GM19239 (cell line): ENCODE data around the gene DGKD.
"Not testable (repeated sequence)": the region's sequence is repeated elsewhere in the genome, so short reads cannot be mapped to it uniquely, and the experiment has no call there.

ENCODE experiments used
- DNase-seq: peaks from one replicate; pipeline ENCODE4 v3.0.0; 2011; ENCODE audit warnings: low spot score; ENCODE audit not compliant: insufficient read length
- FAIRE-seq: peaks from 2 replicates; lab custom pipeline; 2011; peaks lifted over from hg19 to GRCh38; lab: Jason Lieb, UNC

Gene DGKD

GRCh38 chr2:233380132-233380895 is 26.0 kb downstream of the DGKD start:
- FAIRE-seq (peak; percentile 92), DNase-seq (no peak)

- DNase-seq (no peak), FAIRE-seq (peak; percentile 91)
These were observed 26.8 kb downstream of the DGKD start for GRCh38 chr2:233380995-233381637.

GRCh38 chr2:233381638-233381995 is 27.3 kb downstream of the DGKD start:
- FAIRE-seq (no peak), DNase-seq (no peak)

GRCh38 chr2:233384015-233384414 is 29.7 kb downstream of the DGKD start:
- FAIRE-seq = peak; percentile 35

GRCh38 chr2:233384811-233385488 is 30.7 kb downstream of the DGKD start:
- no peak for FAIRE-seq
- no peak for DNase-seq

More at GRCh38 chr2:233384015-233384414, 29.7 kb downstream of the DGKD start:
- DNase-seq = no peak

- FAIRE-seq = peak; percentile 97
- peak; percentile 39 for DNase-seq
These were observed 31.3 kb downstream of the DGKD start for GRCh38 chr2:233385489-233386044.

GRCh38 chr2:233386382-233387041 is 32.2 kb downstream of the DGKD start:
- DNase-seq (no peak), FAIRE-seq (no peak)

- DNase-seq = no peak
- no peak for FAIRE-seq
These were observed 32.9 kb downstream of the DGKD start for GRCh38 chr2:233387225-233387624.

- FAIRE-seq = no peak
- DNase-seq = no peak
These were observed 33.6 kb downstream of the DGKD start for GRCh38 chr2:233387667-233388528.

GRCh38 chr2:233389601-233390125 is 35.4 kb downstream of the DGKD start:
- FAIRE-seq (no peak), DNase-seq (no peak)

- peak; percentile 4 for FAIRE-seq
- no peak for DNase-seq
These were observed 41.4 kb downstream of the DGKD start for GRCh38 chr2:233395687-233396086.

GRCh38 chr2:233396726-233397665 is 42.7 kb downstream of the DGKD start:
- FAIRE-seq, DNase-seq: not testable (repeated sequence)

GRCh38 chr2:233399306-233400225 is 45.3 kb downstream of the DGKD start:
- DNase-seq = no peak
- FAIRE-seq = no peak

- FAIRE-seq (no peak), DNase-seq (no peak)
These were observed 46.0 kb downstream of the DGKD start for GRCh38 chr2:233400341-233400740.

- FAIRE-seq = no peak
- no peak for DNase-seq
These were observed 46.7 kb downstream of the DGKD start for GRCh38 chr2:233400961-233401360.

- FAIRE-seq (no peak), DNase-seq (no peak)
These were observed 48.1 kb downstream of the DGKD start for GRCh38 chr2:233402346-233402745.

- DNase-seq (no peak), FAIRE-seq (no peak)
These were observed 48.5 kb downstream of the DGKD start for GRCh38 chr2:233402789-233403188.
